GM18867 (cell line): ENCODE results near the gene RNF41.
"Not testable (repeated sequence)": the region's sequence is repeated elsewhere in the genome, so short reads cannot be mapped to it uniquely, and the experiment has no call there.

Experiments
- ATAC-seq: cut with Tn5 transposase; IDR thresholded peaks from one replicate; pipeline ENCODE4 v1.9.1; 2021; ENCODE audit warnings: mild to moderate bottlenecking, moderate library complexity; ENCODE audit not compliant: unreplicated experiment

The RNF41 gene

DNA sequence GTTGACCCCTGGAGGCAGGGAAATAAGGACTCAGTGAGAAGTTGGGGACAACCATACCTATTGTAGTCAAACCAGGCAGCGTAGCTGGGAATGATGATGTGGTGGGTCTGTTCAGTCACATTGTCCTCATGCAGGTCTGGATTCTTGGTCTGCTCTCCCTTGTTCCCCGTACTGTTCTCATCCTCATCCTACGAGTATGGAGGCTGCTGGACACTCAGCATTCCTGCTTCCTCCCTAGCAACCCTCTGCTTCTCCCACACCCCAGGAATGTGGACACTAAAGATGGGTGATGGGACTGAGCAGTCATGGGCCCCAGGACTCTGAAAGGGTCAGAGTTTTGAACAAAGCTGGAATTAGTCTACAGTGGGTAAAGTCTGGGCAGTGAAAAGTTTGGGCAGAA lies 43.4 kb downstream of the RNF41 start:
- no peak for ATAC-seq

DNA sequence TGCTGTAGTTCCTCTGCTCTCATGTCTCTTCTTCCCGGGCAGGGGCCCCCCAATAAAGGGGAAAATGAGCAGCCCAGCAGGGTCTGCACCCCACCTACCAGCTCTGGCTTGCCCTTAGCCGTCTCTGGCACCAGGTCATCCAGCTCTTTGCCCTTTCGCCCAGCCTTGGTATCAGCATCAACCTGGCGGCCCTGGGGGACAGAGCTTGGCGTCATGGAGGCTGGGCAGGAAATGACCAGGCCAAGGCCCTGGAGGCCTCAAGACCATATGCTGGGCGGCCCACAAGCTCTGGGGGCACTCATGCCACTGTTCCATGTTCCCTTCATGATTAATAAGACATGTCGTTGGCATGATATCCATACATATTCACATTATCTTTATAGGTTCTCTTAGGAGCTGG lies 48.9 kb downstream of the RNF41 start:
- no peak for ATAC-seq

DNA sequence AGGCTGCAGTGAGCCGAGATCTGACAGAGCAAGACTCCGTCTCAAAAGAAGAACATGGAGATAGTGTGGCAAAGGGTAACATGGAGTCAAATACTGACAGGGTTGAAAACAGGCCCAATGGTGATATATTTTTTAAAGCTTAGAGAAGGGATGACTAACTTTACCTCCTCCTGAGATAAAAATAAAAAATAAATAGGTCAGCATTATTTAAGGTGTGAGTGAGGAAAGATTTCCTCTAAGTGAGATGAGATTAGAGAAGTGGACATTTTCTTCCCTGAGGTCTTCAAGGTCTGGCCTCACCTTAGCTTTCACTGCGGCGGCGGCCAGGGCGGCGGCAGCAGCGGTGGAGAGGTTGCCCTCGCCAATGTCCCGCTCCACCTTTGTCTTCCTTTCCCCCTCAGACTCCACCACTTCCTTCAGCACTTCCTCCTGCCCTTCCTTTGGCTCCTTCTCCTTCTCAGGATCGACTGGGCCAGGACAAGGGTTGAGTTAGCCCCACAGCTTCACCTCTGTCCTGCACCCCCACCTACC lies 52.4 kb downstream of the RNF41 start:
- no peak for ATAC-seq

DNA sequence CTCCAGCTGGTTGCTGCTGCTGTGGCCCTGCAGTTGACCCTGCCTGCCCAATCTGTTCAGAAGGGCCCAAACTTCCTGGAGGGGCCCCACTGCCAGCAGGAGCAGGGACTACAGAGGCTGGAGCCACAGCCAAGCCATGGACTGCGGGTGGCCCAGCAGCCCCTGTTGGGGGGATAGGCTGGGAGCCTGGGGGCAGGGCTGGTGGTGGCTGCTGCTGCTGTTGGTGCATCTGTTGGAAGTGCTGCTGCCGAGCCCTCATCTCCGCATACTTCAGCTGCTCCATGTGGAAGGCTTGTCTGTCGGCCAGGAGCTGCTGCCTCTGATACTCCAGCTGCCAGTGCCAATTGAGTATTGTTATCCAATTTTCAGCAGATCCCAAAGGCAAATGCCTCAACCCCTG lies 56.4 kb downstream of the RNF41 start:
- ATAC-seq, result no peak

DNA sequence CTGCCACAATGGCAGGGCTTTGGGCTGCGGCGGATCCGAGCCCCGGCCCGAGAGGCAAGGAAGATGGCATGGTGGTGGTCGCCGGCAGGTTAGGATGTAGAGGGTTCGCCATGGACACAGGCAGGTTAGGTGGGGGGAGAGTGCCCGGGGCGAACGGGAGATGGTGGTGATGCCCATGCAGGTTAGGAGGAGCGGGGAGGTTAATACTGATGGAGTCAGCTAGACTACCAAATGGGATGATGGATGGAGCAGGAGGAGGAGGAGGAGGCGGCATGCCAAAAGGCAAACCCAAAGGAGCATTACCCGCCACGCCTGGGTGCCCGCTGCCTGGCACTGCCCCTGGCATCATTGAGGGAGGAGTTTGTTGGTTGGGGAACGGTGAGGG lies 57.4 kb downstream of the RNF41 start:
- ATAC-seq, result no peak

DNA sequence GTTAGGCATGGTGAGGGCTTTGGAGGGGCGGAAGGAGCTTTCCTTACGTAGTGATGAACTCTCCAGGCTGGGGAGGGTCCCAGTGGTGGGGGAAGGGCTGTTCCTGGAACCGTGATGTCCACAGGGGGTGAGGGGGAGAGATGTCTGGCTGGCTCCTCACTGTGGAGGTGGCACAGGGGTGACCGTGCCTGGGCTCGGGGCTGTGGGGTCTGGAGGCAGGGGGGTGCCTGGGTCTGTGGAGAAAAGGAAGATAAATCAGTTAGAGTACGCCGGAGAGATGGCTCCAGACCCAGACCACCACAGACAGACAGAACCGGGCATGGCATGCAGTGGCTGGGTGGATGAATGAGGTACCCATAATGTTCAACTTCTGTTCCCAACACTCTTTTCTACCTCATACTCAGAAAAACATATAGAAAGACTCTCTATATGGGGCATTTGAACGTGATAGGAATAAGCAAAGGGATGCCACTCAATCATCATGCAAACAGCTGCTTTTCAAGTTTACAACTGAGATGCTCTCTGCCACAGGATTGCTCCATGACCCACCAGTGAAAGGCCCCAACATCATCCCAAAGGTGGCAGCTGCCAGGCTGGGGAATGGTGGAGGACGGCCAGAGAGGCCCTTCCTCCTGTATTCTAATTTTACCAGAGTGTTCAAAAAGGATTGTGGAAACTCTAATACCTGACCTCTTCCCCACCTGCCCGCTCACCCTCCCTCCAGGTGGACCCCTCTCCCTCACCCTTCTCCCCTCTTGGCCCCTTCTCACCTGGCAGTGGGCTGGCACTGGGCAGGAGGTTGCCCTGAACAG lies 58.0 kb downstream of the RNF41 start:
- no peak for ATAC-seq

DNA sequence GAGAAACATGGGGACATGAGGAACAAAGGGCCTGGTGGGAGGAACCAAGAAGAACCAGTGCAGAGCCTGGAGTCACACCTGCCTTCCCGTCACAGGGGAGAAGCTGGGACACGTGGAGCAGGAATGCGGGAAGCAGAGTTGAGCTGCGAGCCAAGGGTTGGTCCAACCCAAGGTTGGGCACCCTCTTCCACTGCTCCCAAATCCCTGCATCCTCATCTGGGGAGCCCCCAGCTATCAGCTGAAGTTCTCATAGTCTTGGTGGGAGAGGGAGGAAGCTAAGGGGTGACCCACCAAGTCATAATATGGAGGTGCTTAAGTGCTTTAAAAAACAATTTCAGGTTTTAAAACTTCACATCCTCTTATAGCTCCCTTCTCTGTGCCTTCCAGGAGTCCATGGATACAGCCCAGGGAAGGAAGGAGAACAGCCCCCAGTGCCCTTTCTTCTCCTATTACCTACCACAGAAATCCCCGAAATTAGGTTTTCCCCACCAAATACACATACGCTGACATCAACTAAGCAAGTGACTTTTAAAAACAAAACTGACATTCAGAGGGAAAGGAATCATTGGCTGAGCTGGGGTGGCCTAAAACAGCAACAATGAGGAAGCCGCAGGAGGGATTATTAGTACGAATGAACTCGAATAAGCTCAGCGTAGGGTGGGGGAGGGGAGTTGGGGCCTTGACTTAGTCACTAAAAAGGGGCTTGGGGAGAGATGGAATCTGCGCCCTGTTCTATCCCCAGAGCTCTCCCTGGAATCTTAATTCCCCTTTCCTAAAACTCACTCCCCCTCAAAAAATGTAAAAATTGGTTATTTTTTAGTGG lies 59.0 kb downstream of the RNF41 start:
- ATAC-seq, result no peak

DNA sequence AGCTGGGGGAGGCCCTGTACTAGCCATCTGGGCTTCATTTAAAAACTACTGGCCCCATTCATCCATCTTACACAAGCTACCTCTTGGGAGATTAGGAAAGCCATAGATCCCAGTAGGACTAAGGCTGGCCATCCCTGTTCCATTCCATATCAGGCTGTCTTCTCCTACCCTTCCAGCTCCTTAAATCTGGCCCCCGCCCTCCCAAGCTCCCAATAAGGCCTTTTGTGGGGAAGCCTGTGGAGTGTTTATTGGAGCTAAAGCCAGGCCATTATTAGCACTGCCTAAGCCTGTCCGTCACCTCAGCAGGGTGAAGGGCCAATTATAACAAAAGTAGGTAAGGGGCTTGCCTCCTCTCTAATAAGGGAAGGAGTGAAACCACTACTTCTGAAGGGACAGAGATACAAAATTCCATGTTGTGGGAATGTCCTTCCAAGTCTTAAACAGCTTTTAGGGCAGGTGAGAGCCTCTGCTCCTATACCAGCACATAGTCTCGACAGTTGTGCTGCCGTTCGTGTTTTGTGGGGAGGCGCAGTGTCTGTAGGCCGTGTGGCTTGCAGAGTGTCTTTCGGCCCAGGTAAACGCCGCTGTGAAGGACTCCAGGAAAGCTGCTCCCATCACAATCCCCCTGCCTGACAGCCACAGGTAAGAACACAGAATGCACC lies 59.9 kb downstream of the RNF41 start:
- ATAC-seq, result no peak

DNA sequence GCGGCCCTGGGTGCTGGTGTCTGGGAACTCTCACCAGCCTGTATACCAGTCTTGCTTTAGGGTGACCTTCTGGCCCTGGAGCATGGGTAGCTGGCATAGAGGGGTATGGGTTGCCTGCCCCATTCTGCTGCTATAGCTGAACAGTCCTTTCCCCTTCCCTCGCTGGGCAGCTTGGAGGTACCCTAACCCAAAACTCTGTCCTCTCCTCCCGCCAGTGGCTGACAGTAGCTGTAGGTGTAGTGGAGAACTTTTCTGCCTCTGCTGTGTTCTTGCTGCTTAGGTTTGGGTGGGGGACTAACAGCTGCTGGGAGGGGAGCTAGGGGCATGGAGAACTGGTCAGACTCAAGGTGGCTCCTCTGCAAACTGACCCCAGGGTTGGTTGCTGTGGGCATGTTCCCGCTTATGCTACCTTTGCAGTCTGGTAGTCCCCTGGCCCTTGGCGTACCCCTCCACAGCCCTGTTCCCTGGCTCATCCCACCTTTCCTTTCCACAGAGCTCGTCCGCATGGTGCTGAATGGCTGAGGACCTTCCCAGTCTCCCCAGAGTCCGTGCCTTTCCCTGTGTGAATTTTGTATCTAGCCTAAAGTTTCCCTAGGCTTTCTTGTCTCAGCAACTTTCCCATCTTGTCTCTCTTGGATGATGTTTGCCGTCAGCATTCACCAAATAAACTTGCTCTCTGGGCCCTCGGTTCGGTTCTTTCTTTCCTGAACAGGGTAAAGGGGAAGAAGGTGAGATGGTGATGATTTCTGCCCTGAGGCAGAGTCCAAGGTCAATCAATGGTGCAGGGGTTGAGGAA lies 60.6 kb downstream of the RNF41 start:
- ATAC-seq, result no peak

DNA sequence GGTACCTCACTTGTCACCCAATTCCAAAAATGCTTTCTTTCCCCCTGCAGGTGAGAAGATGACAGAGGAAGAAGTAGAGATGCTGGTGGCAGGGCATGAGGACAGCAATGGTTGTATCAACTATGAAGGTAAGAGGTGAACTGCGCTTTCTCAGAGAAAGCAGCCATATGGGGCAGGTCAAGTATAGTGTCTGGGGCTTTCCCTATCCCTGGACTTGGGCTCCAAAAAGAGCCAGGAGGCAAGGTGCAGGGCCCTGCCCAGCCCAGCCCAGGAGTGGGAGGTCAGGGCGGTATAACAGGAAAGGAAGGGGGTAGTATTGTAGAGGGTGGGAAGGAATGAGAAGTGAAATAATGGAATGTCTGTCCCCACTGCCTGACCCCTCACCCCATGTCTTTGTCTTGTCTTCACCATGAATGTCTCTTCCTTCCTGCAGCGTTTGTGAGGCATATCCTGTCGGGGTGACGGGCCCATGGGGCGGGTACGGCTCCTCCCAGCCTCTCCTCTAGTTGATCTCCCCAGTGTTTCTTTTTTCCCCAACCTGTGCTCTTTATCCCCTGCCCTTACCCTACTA lies 61.4 kb downstream of the RNF41 start:
- no peak for ATAC-seq

DNA sequence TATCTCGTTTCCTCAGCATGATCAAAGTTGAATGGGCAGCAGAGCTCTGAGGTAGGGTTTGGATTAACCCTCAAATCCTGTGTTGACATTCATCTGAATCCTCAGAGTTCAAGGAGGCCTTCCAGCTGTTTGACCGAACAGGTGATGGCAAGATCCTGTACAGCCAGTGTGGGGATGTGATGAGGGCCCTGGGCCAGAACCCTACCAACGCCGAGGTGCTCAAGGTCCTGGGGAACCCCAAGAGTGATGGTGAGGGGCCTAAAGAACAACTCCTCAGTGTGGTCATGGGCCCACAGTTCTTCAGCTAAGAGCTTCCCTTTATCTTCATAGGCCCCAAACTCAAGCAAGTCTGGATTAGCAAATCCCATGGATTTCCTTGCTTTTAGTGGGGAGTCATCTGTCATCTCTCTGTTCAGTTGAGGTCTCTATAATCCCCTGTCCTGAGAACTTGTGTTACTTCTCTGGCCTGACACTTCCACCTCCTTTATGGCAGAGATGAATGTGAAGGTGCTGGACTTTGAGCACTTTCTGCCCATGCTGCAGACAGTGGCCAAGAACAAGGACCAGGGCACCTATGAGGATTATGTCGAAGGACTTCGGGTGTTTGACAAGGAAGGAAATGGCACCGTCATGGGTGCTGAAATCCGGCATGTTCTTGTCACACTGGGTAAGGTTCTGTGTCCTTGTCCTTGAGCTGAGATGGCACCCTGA lies 62.1 kb downstream of the RNF41 start:
- ATAC-seq, result no peak

DNA sequence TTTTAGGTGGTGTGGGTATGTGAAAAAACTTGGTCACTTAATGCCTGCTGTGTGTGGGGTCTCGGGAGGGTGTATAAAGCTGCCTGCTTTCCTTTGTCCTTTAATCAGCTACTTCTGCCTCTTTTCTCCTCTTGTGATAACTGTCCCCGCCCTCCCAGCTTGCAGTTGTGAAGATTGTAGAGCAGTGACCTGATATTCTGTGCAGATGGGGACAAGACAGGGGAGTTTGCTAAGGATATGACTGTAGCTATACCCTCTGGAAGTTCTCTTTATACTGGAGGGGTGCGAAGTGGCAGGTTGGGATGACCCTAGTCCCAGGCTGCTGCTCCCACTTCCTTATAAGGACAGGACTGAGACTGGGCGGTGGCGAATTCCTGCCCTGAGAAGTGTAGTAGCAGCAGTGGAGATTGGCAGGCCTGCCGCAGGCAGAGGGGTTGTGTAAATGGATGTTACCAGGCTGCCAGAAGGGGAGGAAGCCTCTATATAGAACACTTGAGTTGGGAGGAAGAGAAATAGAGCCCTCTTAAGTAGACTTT lies 62.7 kb downstream of the RNF41 start:
- ATAC-seq, result no peak

DNA sequence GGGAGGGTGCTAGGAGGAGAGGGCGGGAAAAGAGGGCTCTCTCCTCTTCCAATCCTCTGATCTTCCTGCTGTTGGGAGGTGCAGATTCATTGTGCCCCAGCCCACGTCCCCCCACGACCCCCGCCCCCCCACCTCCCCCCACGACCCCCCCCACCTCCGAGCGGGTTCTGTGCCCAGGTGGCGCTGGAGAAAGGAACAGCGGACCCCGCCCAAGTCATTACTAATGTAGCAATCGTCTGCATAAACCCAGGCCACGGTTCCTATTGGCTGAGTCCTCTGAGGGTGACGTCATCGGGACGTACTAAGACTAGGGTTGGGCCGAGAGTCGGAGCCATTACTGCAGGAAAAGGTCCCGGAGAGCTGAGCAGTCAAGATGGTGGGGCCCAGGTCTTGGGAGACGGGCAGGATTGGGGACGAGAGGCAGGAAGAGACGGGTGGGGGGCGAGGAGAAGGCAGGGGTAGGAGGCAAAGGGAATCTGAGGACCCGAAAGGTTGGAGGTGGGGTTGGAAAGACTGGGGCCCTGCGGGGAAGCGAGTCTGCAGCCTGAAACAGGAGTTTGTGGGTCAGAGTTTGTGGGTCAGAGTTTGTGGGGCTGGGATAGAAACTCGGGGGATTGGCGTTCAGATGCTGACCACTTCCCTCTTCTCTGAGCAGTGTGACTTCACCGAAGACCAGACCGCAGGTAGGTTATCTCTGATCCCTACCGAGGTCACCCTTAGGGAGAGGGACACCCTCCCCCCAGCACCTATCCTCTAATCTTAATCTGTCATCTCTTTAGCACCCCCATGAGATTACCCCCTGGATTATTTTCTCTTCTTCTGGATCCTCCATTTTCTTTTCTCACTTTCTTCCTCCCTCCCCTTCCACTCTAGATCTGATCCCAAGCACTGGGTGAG lies 63.4 kb downstream of the RNF41 start, which contains the start of gene MYL6:
Gene MYL6, plus strand, starts transcription at position 331 of the 897 bp plus-strand sequence. Its CDS starts 43 bp downstream, at position 374.
- peak; percentile 83 for ATAC-seq

DNA sequence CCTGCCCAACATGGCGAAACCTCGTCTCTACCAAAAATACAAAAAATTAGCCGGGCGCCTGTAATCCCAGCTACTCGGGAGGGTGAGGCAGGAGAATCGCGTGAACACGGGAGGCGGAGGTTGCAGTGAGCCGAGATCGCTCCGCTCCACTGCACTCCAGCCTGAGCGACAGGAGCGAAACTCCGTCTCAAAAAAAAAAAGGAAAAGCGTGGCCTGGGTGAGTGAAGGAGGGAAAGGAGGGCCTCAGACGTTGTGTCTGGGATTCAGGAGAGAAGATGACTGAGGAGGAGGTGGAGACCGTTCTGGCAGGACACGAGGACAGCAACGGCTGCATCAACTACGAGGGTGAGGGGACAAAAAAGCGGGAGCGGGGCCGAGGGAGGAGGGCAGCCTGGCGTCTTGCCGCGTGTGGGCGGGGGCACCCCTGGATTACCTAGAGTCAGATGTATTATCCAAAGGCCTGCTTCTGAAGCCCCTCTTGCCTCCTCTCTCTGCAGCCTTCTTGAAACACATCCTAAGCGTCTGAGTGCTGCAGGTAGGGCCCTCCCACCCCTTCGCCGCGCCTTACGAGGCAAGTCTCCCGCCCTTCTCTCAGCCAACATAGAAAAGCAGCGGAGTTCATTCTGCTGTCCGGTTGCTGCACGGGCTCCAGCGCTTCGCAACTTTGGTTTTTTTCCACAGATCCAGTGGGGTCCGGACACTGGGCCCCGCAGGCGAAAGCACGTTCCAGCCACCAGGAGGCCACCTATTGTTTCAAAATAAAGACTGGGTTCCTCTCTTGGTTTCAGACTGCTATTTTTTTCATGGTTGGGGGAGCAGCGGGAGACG lies 64.3 kb downstream of the RNF41 start:
- peak; percentile 31 for ATAC-seq

DNA sequence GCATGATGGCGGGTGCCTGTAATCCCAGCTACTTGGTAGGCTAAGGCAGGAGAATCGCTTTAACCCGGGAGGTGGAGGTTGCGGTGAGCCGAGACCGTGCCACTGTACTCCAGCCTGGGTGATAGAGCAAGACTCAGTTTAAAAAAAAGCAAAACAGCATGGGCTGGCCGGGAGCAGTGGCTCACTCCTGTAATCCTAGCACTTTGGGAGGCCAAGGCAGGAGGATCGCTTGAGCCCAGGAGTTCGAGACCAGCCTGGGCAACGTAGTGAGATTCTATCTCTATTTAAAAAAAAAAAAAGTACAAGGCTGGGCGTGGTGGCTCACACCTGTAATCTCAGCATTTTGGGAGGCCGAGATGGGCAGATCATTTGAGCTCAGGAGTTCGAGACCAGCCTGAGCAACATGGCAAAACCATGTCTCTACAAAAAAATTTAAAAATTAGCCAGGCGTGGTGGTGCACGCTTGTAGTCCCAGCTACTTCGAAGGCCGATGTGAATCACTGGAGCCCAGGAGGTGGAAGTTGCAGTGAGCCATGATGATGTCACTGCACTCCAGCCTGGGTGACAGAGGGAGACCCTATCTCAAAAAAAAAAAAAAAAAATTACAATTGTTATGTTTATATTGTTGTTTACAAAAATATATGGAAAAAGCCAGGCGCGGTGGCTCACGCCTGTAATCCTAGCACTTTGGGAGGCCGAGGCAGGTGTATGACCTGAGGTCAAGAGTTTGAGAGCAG lies 65.1 kb downstream of the RNF41 start:
- ATAC-seq, result not testable (repeated sequence)

DNA sequence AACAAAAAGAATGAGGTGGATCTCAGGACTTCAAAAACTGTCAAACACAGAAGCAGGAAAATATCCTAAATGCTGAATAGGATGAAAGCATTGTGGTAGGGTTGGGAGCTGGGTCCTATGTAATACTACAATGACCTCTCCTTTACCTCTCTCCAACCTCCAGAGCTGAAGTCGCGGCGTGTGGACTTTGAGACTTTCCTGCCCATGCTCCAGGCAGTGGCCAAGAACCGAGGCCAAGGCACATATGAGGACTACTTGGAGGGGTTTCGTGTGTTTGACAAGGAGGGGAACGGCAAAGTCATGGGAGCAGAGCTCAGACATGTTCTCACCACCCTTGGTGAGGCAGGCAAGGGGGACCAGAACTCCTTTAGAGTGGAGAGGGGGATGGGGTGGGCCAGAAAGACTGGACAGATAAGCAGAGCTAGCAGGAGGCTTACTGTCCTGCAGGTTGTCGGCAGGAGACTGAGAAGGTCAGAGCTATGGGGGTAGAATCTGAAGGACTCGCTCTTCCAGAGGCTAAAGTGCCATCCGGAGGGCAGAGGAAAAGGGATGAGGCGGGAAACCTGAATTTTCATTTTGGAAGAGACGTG lies 66.4 kb downstream of the RNF41 start:
- ATAC-seq, result no peak
